ENCODE data around the gene TSHZ1.

Gene TSHZ1

DNA sequence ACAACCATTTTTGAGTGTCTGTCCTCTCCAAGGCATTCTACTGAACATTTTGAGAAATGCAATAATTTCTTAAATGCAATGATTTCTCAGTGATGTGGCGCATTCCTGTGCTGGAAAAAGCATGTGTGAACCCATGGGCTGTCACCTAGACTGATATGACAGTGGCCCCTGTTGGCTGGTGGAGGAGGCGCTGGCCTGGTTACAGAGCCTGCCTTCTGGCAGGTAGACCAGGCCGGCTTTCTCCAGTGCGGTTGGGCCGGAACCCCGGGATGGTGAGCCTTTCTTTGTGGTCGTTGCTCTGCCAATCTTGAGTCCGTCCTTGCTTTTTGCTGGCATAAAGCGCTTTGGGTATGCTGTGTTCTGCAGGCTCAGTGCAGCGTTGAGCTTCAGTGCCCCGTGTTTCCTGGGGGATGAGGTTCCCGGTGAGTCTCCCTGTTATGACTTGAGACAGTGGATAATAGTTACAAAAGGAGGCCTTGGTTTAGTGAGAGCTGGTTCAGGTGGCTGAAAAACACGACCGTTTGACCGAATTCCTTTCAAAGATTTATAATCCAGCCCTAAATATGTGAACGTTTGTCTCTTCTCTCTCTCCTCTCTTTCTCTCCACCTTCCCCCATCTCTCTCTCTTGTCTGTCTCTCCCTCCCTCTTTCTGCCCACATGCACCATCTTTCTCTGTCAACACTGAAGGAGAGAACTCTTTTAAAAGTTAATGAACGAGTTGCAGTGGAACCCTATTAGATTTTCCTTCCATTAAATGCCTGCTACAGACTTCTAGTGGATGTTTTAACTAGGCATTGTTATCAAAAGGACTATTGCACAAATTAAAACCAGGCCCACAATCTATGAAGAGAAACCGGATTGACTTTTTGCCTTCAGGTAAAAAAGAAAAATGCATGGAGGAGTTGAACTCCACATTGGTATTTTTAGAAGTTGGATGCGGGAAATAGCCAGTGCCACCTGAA, 34.0 kb downstream of the TSHZ1 start:
- no peaks in the 10 kb centered on the region for H3K9me3 ChIP-seq
- no peaks in the 10 kb centered on the region for H3K27me3 ChIP-seq (ENCODE audit: low read depth)
- H3K36me3 ChIP-seq (replicated peaks), result no peaks in the 10 kb centered on the region
- in situ Hi-C loops (cut with MboI; ENCODE audit: low sequenced_read_pairs), result no loop called here
- peaks cover 4% of the 10 kb centered on the region for H3K4me1 ChIP-seq
- no peak for DNase-seq (ENCODE audit: low spot score in 2 of 2)
- H3K4me3 ChIP-seq, result no peak overlapping the region

DNA sequence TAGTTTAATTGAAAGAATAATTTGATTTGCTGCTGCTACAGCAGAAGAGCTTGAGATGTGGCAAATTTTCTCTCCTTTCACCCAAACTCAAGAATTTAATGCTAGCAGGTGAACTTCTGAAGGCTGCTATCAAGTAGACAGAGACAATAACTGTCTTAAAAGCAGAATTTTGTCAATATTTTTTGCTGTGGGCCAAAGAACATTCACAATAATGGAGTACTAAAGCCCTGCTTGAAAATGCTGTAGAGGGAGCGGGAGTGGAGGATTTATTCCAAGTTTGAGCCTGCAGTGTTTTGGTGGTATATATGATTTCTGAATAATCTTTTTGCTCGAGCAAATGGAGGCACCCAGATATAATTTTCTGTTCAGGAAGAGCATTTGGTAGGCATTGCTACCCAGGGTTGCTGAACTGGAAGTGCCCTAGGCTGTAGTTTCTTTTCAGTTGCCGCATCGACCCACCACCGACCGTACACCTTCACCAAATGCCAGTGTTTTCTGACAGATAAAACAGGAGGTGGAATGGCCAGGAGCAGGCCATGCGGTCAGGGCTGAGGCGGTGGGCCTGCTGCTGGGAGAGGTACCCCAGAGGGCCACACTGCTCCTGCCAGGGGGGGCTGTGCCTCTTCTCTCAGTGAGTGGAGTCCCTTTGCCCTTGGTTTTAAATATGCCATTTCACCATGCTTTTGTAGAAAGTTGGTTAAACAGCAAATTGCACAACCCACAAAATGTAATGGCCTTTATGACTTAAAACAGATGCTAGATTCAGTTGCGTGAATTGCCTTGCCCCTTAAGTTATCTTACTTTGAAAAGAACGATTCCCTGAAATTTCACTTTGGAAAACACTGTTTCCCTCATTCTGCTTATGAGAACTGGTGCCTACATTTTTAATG, 36.4 kb downstream of the TSHZ1 start:
- H3K4me3 ChIP-seq, result no peak overlapping the region
- in situ Hi-C loops (cut with MboI; ENCODE audit: low sequenced_read_pairs), result no loop called here
- peaks cover 7% of the 10 kb centered on the region for H3K4me1 ChIP-seq
- H3K27me3 ChIP-seq (ENCODE audit: low read depth), result no peaks in the 10 kb centered on the region
- H3K36me3 ChIP-seq (replicated peaks), result no peaks in the 10 kb centered on the region
- DNase-seq (ENCODE audit: low spot score in 2 of 2), result no peak
- H3K9me3 ChIP-seq, result no peaks in the 10 kb centered on the region

DNA sequence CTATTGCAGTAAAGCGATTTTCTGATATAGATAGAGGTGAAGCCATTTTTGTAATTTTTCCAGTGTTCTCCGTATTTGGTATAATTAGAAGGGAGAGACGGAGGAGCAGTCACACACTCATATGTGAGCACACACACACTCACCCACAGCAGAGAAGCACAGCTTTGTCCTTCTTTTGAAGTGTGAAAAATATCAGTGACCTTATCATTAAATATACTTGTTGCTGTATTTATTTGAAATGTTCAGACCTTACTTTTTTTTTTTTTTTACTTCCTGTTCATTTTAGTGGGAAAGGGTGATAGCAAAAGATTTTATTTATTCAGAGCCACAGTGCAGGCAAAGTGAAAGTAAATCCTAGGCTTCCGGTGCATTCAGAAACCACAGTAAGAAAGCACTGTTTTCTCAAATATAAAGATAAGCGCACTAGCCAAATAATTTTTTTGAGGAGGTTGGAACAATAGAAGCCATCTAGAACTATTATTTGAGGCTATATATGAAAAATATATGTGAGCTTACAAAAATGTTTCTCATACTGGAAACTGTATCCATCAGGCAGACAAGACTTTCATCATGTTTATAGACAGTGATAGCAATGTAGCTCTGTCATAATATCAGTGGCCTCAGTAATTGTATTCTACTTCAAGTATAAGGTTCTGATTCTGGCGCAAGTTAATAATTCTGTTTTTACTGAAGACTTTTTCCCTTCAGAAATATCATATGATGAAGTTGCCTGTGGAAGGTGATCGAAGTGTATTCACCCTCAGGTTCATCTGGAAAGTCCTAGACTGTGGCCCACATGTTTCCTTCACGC, 37.2 kb downstream of the TSHZ1 start:
- no peak for DNase-seq (ENCODE audit: low spot score in 2 of 2)
- H3K27me3 ChIP-seq (ENCODE audit: low read depth), result no peaks in the 10 kb centered on the region
- H3K4me1 ChIP-seq, result peaks cover 7% of the 10 kb centered on the region
- in situ Hi-C loops (cut with MboI; ENCODE audit: low sequenced_read_pairs), result no loop called here
- no peaks in the 10 kb centered on the region for H3K9me3 ChIP-seq
- no peaks in the 10 kb centered on the region for H3K36me3 ChIP-seq (replicated peaks)
- H3K4me3 ChIP-seq, result peak overlapping the region; percentile 7

DNA sequence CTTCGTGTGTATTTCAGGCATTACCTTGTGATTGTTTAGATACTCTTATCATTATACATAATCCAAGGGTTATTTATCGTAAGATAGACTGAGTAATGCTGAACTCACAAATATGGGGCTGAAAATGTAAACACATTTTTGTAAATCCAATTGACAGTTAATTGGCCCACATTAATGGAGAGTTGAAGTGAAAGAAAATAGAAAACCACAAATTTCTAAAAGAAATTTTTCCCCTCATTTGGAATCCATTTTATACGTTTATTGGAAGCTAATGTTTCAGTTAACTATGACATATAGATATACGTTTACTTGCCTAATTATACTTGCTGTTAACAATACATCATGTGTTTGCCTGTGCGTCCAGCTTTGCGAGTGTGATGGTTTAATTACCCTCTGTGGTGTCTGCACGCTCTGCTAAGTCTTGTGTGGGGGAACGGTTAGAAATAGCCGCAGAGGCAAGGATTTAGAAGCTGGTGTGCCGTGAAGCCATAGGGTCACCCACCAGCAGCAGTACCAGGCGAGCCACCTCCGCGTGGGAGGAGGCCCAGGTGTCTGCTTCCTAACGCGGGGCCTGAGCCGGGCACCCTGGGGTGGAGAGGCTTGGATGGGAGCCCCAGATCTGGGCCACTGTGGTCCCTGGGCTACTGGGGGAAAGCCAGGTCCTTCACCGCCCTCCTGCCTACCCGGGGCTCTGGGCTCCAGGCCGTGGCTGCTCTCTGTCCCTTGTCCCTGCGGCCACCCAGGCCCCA, 38.0 kb downstream of the TSHZ1 start:
- peaks cover 7% of the 10 kb centered on the region for H3K4me1 ChIP-seq
- in situ Hi-C loops (cut with MboI; ENCODE audit: low sequenced_read_pairs), result no loop called here
- H3K9me3 ChIP-seq, result no peaks in the 10 kb centered on the region
- H3K4me3 ChIP-seq, result no peak overlapping the region
- DNase-seq (ENCODE audit: low spot score in 2 of 2), result no peak
- H3K36me3 ChIP-seq (replicated peaks), result no peaks in the 10 kb centered on the region
- H3K27me3 ChIP-seq (ENCODE audit: low read depth), result no peaks in the 10 kb centered on the region

DNA sequence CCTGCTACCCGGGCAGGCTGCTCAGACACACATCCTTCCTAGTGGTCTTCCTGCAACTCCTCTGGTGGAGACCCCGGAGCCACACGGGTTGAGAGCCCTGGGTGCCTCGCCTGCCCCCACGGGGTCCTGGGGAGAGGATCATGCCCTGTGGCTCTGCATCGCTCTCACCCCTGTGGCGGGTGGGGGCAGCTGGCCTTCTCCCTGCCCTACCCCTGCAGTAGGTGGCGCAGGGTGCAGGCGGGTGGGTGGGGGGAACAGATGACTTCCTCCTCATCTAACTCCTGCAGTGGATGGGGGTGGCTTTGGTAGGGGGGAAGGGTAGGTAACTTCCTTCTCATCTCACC, 38.5 kb downstream of the TSHZ1 start:
- in situ Hi-C loops (cut with MboI; ENCODE audit: low sequenced_read_pairs), result no loop called here
- DNase-seq (ENCODE audit: low spot score in 2 of 2), result no peak
- H3K9me3 ChIP-seq, result no peaks in the 10 kb centered on the region
- no peaks in the 10 kb centered on the region for H3K27me3 ChIP-seq (ENCODE audit: low read depth)
- peaks cover 7% of the 10 kb centered on the region for H3K4me1 ChIP-seq
- H3K4me3 ChIP-seq, result no peak overlapping the region
- H3K36me3 ChIP-seq (replicated peaks), result no peaks in the 10 kb centered on the region

DNA sequence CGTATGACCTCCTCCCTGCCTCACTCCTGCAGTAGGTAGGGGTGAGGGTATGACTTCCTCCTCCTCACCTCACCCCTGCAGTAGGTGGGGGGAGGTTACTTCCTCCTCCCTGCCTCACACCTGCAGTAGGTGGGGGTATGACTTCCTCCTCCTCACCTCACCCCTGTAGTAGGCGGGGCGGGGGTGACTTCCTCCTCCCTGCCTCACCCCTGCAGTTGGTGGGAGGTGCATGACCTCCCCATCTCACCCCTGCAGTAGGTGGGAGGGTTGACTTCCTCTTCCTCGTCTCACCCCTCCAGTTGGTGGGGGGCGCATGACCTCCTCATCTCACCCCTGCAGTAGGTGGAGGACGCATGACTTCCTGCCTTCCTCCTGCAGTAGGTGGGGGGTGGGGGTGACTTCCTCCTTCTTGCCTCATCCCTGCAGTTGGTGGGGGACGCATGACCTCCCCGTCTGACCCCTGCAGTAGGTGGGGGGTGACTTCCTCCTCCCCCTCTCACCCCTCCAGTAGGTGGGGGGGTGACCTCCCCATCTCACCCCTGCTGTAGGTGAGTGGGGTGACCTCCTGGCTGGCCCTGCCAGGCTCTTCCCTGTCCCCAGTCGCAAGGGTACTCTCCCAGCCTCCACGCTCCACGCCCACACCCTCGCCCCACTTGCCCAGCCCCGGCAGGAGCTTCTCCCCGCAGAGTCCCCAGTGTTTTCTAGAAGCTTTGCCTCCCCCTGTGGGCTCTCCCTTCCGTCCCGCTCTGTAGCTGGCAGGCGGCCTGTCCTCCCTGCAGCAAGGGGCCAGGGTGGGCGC, 39.3 kb downstream of the TSHZ1 start:
- DNase-seq (ENCODE audit: low spot score in 2 of 2), result no peak
- no peaks in the 10 kb centered on the region for H3K9me3 ChIP-seq
- no peaks in the 10 kb centered on the region for H3K27me3 ChIP-seq (ENCODE audit: low read depth)
- H3K4me1 ChIP-seq, result peaks cover 7% of the 10 kb centered on the region
- in situ Hi-C loops (cut with MboI; ENCODE audit: low sequenced_read_pairs), result no loop called here
- H3K4me3 ChIP-seq, result no peak overlapping the region
- H3K36me3 ChIP-seq (replicated peaks), result no peaks in the 10 kb centered on the region

DNA sequence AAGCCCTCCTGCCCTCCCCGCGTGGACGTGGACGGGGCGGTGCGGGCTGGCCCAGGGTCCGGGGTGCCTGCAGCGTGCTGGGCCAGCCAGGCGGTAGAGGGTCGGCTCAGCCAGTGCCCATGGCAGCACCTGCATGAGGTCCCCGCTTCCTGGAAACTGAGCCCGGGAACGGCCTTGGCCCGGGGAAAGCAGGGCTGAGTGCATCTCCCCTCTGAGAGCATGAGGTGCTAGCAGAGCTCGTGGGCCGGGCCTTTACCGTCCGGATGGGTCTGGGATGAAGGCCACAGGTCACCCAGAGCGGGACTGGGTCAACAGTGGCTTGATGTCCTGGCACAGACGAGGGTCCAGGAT, 39.8 kb downstream of the TSHZ1 start:
- H3K4me3 ChIP-seq, result no peak overlapping the region
- DNase-seq (ENCODE audit: low spot score in 2 of 2), result no peak
- no peaks in the 10 kb centered on the region for H3K36me3 ChIP-seq (replicated peaks)
- in situ Hi-C loops (cut with MboI; ENCODE audit: low sequenced_read_pairs), result no loop called here
- no peaks in the 10 kb centered on the region for H3K27me3 ChIP-seq (ENCODE audit: low read depth)
- peaks cover 7% of the 10 kb centered on the region for H3K4me1 ChIP-seq
- no peaks in the 10 kb centered on the region for H3K9me3 ChIP-seq

DNA sequence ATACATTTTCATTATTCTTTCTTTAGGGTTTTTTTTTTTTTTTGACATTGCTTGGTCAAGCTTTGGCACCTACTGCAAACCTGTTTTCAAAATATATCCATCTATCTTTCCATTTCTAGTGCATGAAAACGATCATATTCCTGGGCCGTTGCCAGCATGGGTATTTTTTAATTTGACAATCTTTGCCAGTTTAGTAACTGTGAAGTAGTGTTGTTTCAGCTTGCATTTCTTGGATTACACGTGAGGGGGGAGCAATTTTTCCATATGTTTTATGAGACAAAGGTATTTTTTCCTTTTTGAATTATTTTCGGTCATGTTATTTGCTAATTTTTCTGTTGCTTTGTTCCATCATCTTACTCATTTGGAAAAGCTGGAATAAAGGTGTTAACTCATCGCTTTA, 40.9 kb downstream of the TSHZ1 start:
- H3K36me3 ChIP-seq (replicated peaks), result no peaks in the 10 kb centered on the region
- H3K27me3 ChIP-seq (ENCODE audit: low read depth), result no peaks in the 10 kb centered on the region
- H3K9me3 ChIP-seq, result no peaks in the 10 kb centered on the region
- H3K4me3 ChIP-seq, result no peak overlapping the region
- peaks cover 7% of the 10 kb centered on the region for H3K4me1 ChIP-seq
- no peak for DNase-seq (ENCODE audit: low spot score in 2 of 2)
- in situ Hi-C loops (cut with MboI; ENCODE audit: low sequenced_read_pairs), result no loop called here

DNA sequence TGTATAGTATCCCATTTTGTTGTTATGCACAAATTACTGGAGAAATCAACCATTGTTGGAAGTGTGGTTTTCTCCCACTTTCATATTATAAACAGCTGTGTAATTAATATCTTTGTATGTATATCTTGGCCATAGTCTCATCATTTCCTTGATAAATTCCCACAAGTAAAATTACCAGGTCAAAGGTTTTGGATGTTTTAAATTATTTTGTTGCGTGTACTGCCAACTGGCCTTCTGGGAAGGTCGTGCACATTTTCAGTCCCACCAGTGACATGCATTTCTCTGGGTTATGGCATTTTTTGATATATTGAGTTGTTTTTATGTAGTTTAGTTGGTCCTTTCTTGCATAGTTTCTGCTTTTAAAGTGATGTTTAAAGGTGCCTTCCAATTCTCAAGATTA, 41.5 kb downstream of the TSHZ1 start:
- DNase-seq (ENCODE audit: low spot score in 2 of 2), result no peak
- H3K4me3 ChIP-seq, result no peak overlapping the region
- H3K4me1 ChIP-seq, result peaks cover 7% of the 10 kb centered on the region
- no peaks in the 10 kb centered on the region for H3K9me3 ChIP-seq
- no peaks in the 10 kb centered on the region for H3K36me3 ChIP-seq (replicated peaks)
- in situ Hi-C loops (cut with MboI; ENCODE audit: low sequenced_read_pairs), result no loop called here
- no peaks in the 10 kb centered on the region for H3K27me3 ChIP-seq (ENCODE audit: low read depth)

DNA sequence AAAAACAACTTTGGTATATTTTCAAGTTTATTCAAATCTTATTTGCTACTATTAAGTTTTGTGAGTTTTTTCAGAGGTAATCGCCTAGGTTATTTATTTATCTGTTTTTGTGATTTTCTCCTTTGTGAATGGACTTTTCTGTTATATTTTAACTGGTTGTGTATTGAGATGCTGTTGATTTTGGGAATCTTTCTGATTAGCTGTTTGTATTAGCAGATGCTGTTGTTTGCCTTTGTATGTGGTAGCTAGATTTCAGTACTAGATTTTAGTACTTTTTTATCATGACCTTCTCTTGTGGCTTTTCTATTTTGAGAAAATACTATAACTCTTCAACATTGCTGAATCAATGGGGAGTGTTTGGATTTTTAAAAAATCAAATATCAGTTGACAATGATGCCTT, 42.4 kb downstream of the TSHZ1 start:
- Histone ChIP-seq H3K4me1 (peaks cover 5% of the 10 kb centered on the region), H3K27me3 (ENCODE audit: low read depth) (no peaks in the 10 kb centered on the region), H3K4me3 (no peak overlapping the region), H3K9me3 (no peaks in the 10 kb centered on the region), H3K36me3 (replicated peaks) (no peaks in the 10 kb centered on the region)
- in situ Hi-C loops (cut with MboI; ENCODE audit: low sequenced_read_pairs), result no loop called here
- DNase-seq (ENCODE audit: low spot score in 2 of 2), result no peak

DNA sequence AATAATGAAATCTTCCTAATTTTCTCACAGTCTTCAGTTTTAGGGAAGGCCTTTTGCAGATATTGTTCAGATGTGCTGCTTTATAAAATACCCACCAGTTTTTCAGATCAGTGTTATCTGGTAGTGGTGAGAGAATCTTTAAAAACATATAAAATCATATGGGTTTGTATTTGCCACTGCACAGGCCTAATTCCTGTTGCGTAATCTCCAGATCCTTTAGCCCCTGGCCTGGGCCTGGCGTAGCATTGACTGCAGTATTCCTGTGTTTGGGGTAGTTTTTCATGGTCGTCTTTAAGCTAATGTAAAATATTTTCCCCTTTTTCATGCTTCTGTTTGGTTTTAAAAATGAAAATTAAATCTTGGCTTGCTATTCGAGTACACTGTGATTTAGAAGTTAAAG, 43.2 kb downstream of the TSHZ1 start:
- in situ Hi-C loops (cut with MboI; ENCODE audit: low sequenced_read_pairs), result no loop called here
- peaks cover 4% of the 10 kb centered on the region; the same call in 1 of the 2 replicates for H3K4me1 ChIP-seq
- H3K4me3 ChIP-seq, result no peak overlapping the region
- no peaks in the 10 kb centered on the region for H3K36me3 ChIP-seq (replicated peaks)
- no peaks in the 10 kb centered on the region for H3K9me3 ChIP-seq
- H3K27me3 ChIP-seq (ENCODE audit: low read depth), result no peaks in the 10 kb centered on the region
- DNase-seq (ENCODE audit: low spot score in 2 of 2), result no peak

DNA sequence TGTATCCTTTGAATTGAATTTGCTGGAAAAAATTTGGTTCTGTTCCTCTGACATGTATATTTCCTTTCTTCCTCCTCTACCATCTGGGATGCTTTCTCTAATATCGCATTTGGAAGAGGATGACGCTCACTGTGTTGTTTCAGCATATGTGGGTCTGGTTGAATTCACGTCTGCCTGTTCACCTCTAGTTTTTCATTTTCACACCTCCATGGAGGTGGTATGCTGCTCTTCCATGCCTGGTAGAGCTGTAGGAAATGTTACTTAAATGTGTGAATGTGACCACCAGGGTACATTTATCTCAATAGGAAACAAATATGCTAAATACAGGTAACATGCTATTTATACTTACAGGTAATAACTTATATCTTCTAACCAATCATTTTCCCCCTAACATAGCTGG, 44.5 kb downstream of the TSHZ1 start:
- Histone ChIP-seq H3K27me3 (ENCODE audit: low read depth) (no peaks in the 10 kb centered on the region), H3K9me3 (no peaks in the 10 kb centered on the region), H3K4me1 (peaks cover 4% of the 10 kb centered on the region; the same call in 1 of the 2 replicates), H3K4me3 (no peak overlapping the region), H3K36me3 (replicated peaks) (no peaks in the 10 kb centered on the region)
- in situ Hi-C loops (cut with MboI; ENCODE audit: low sequenced_read_pairs), result no loop called here
- DNase-seq (ENCODE audit: low spot score in 2 of 2), result no peak

Measured in HAP-1 (cell line).